Activated T-helper 1 cell treated with Interleukin-2 at 50 U/mL for 16 hours (primary cell): ENCODE measurements around the gene ATG13.

Experiments used
- DNase-seq: peaks from one replicate; pipeline ENCODE4 v3.0.0-alpha.2; 2020; ENCODE audit warnings: low read depth

The ATG13 gene

DNA sequence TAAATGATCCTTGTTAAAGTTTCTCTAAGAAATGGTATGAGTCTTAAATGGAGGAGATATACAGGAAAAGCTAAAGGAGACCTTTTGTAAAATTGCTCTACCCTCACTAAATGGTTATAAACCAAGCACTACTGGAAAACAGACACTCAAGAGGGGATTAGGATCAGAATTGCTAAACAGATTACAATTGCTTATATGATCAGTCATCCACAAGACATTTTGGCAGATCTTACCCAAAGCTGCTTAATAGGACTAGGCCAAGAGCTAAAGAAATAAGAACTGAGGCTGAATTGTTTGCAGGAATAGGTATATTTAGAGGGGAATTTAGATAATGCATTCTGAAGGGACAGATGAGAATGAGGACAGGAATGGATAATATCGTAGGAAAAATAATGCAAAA is 9.8 kb upstream of the ATG13 start:
- DNase-seq = no peak

DNA sequence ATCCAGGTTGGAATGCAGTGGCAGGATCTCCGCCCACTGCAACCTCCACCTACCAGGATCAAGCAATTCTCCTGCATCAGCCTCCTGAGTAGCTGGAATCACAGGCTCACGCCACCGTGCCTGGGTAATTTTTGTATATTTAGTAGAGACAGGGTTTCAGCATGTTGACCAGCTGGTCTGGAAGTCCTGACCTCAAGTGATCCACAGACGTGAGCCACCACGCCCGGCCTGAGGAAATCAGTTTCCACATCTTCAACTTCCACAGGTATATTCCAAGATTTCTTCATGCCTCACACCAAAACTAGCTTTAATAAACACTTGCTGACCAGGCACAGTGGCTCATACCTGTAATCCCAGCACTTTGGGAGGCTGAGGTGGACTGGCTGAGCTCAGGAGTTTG is 8.0 kb upstream of the ATG13 start:
- no peak for DNase-seq

GRCh38 chr11:46611526-46612304 is 5.6 kb upstream of the ATG13 start:
- DNase-seq = no peak

DNA sequence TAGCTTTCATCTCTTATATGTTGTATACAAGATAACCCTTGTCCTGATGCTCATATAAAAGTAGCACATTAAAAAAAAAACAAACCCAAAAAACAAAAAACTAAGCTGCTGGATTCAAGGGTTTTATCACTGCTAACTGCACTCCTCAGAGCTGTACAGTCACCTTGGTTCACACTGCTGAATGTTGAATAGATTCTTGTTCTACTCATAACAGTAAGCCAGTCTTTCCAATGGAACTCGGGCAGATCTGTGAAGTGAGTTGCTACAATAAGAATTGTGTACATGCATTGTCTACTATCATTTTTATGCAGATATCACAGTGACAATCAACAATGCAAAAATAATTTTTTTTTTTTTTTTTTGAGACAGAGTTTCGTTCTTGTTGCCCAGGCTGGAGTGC is 5.0 kb upstream of the ATG13 start:
- DNase-seq = no peak

GRCh38 chr11:46615756-46616155 is 1.6 kb upstream of the ATG13 start:
- no peak for DNase-seq

DNA sequence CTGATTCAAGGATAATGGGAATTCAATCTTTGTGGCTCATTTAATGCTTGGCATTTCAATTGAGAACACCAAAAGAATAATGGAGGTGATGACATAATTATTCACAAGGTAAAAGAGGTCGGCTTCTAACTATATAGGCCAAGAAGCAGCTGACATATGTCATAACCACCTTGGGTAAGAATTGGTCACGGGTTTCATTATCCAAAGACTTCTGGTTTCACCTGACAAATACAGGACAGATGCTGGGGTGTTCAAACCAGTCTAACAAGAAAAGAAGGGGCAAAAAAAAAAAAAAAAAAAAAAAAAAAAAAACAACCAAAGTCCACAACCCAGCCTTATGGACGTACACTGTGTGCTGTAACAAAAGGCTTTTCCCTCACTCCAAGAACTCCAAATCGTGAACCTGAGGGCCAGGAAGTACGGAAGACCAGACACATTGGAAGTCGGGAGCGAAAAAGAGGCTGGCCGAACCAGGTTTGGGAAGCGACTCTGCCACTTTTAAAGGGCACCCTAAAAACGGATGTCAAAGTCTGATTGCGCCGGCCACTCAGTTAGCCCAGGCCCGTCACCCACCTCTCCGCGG is 711 bp upstream of the ATG13 start:
- no peak for DNase-seq

DNA sequence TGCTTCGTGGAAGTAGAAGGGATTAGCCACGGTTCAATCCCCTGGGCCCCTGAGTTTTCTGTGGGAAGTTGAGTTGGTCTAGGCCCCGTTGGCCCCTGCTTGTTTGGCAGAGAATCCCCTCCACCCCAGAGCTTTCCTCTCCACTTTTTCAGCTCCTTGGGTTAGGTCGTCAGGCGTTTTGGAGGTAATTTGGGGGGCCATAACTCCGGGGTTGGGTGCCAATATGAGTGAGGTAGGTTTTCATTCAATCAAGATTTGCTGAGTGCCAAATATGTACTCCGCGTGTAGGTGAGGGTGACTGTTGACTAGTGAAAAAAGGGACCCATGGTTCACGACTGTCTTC is 590 bp downstream of the ATG13 start:
- DNase-seq = no peak

DNA sequence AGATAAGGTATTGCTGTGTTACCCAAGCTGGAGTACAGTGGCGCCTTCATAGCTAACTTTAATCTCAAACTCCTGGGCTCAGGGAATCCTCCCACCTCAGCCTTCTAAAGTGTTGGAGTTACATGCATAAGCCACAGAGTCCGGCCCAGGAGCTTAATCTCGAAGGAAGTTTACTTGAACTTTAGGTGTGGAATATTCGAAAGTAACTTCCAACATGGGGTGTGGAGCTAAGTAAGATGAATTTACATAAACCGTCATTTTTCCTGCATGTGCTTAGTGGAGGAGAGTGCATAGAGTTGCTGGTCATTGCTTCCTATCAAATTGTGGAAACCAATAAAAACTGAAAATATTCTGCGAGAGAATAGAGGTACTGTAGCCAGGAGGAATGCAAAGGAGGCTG is 1.5 kb downstream of the ATG13 start:
- no peak for DNase-seq

- DNase-seq = no peak
Measured at GRCh38 chr11:46625406-46625805, 8.1 kb downstream of the ATG13 start.

DNA sequence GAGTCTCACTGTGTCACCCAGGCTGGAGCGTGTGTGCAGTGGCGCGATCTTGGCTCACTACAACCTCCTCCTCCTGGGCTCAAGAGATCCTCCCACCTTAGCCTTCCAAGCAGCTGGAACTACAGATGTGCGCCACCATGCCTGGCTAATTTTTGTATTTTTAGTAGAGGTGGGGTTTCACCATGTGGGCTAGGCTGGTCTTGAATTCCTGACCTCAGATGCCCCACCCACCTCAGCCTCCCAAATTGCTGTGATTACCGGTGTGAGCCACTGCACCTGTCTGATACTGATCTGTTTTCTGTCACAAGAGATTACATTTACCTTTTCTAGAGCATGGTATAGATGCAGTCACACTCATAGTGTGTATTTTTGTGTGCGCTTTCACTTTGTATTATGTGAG is 11.6 kb downstream of the ATG13 start:
- DNase-seq = no peak

DNA sequence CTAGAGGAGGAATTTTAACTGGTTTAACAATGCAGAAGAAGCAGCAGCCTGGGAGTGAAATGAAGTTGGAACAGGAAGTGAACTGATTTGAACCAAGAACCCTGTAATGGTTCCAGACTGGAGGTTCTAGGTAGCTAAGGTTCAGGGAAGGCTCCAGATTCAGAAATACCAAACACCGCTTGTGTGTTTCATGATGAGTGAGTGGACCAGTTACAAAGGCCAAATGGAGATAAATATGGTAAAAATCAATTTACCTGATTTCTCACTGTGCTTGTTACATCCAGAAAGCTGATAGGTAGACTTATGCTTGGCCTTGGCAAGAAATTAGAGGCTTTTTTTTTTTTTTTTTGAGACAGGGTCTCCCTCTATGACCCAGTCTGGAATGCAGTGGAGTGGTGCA is 12.9 kb downstream of the ATG13 start:
- no peak for DNase-seq

GRCh38 chr11:46631676-46632075 is 14.3 kb downstream of the ATG13 start:
- DNase-seq = no peak

DNA sequence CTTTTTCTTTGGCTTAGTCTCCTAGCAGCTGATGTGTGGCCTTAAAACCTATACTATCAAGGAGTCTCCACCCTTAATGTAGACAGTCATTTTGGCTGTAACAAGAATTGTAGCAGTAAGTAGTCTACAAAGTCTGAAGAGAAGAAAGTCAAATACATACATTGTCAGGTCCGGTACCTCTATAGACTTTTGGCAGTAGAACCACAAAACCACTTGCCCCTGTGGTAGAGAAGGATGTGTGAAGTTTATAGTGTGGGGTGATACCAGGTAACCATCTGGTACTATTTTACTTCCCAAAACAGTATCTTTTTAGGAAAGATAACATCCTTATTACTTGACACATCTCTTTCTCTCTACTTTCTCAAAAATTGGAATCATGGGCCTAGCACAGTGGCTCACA is 15.1 kb downstream of the ATG13 start:
- DNase-seq = no peak

DNA sequence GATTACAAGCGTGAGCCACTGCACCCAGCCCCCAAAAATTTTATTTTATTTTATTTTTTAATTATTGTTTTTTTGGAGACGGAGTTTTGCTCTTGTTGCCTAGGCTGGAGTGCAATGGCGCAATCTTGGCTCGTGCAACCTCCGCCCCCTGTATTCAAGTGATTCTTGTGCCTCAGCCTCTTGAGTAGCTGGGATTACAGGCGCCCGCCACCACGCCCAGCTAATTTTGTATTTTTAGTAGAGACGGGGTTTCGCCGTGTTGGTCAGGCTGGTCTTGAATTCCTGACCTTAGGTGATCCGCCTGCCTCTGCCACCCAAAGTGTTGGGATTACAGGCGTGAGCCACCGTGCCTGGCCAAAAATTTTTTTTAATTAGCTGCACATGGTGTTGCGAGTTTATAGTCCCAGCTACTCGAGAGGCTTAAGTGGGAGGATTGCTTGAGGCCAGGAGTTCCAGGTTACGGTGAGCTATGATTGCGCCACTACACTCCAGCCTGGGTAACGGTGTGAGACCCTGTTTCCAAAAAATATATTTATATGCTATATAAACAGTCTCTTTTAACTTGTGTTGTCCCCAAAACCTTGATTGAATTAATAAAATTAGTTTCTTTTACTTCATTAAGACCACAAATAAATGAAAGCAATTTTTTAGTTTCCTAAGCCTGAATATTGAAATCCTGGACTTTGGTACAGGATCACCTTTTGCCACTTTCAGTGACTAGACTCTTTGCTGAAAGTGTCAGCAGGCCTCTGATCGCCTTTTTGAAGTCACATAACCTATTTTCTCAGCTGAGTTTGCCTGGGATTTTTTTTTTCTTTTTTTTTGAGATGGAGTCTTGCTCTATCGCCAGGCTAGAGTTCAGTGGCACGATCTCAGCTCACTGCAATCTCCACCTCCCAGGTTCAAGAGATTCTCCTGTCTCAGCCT is 16.2 kb downstream of the ATG13 start:
- DNase-seq = no peak

GRCh38 chr11:46635557-46636139 is 18.3 kb downstream of the ATG13 start:
- DNase-seq = no peak

DNA sequence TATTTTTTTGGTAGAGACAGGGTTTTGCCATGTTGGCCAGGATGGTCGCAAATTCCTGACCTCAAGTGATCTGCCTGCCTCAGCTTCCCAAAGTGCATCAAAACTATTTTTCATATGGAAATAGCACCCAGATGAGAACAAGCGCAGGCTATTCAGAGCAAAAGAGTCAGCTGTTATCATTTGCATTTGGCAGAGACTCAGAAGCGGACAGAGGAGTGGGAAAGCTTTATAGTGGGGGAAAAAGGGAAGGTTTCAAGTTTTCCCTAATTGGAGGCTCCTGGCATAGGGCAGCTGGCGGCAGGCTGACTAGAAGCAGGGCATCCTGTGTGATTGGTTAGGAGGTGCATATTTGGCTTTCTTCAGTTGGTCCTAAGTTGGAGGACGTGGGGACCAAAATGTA is 20.2 kb downstream of the ATG13 start:
- DNase-seq = no peak

DNA sequence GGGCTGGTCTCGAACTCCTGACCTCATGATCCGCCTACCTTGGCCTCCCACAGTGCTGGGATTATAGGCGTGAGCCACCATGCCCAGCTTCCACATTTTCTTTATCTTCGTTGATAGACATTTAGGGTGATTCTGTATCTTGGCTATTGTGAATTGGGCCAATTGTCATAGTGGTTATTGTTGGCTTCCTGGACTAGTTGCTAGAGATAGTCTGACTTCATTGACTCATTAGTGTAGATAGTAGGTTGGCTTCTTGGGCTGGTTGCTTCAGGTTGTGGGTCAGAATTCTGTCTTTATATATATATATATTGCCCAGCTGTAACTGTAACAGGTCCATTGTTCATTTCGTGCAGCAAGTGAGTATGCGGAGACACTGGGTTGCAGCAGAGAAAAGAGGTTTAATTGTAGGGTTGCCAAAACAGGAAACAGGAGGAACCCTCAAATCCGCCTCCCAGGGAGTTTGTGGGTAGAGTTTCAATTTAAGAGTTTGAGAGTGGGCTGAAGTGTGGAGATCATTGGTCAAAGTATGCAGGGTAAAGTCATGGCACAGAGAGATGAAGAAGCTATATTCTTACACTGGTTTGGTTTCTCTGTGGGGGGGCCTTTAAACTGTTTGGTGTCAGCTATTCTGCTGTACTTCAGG is 22.0 kb downstream of the ATG13 start:
- DNase-seq = no peak

GRCh38 chr11:46640036-46640788 is 22.9 kb downstream of the ATG13 start:
- no peak for DNase-seq

DNA sequence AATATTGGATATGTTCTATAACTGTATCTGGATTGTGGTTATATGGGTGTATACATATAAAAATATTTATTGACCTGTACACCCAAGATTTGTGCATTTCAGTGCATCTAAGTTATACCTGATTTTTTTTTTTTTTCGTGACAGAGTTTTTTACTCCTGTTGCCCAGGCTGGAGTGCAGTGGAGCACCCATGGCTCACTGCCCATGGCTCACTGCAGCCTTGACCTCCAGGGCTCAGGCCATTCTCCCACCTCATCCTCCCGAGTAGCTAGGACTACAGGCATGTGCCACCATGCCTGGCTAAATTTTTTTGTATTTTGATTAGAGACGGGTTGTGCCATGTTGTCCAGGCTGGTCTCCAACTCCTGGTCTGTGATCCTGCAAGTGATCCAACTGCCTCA is 24.3 kb downstream of the ATG13 start:
- no peak for DNase-seq

- no peak for DNase-seq
Measured at GRCh38 chr11:46642627-46643335, 25.4 kb downstream of the ATG13 start.

GRCh38 chr11:46643531-46643930 is 26.2 kb downstream of the ATG13 start:
- DNase-seq = no peak
